GM19238 (cell line): ENCODE results near the gene RDH11.

Source experiments
- DNase-seq: peaks from one replicate; pipeline ENCODE4 v3.0.0; 2011; ENCODE audit warnings: low spot score; ENCODE audit not compliant: insufficient read length

RDH11 gene

DNA sequence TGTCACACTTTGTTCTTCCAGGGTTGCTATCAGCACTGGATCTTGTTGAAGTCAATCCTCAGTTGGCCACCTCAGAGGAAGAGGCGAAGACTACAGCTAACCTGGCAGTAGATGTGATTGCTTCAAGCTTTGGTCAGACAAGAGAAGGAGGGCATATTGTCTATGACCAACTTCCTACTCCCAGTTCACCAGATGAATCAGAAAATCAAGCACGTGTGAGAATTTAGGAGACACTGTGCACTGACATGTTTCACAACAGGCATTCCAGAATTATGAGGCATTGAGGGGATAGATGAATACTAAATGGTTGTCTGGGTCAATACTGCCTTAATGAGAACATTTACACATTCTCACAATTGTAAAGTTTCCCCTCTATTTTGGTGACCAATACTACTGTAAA, 44.9 kb downstream of the RDH11 start:
- DNase-seq = no peak

DNA sequence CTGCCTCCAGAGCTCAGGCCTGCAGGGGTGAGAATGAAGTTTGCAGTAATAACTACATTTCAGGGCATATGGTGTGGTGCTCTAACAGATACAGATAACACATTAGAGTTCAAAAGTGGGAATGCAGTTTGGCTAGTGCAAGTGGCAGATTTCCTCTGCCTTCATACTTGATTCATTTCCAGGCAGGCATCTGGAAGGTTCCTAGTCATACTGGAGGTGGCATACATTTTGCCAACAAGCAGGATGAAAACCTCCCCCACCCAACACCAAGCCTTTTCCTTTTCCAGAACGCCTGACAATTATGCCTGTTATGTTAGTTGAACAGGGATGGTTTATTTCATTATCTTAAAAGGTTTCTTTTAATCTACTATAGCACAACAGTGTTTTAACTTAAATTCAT, 45.4 kb downstream of the RDH11 start:
- no peak for DNase-seq

- no peak for DNase-seq
Observed at GRCh38 chr14:67646131-67646530, 49.4 kb downstream of the RDH11 start.

DNA sequence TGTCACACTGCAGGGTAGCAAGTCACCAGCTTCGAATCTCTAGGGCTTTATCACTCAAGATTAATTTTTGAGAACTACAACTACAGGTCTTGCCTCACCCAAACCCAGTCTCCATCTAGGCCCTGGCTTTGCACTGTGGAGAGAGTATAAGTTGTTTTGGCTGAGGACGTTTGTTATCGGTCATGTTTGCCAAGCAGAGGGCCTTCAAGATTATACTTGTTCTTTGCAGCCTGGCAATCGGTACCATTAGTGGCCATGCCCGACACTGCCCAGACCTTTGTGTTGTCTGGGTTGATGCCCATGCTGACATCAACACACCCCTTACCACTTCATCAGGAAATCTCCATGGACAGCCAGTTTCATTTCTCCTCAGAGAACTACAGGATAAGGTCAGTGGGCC, 50.1 kb downstream of the RDH11 start:
- no peak for DNase-seq

DNA sequence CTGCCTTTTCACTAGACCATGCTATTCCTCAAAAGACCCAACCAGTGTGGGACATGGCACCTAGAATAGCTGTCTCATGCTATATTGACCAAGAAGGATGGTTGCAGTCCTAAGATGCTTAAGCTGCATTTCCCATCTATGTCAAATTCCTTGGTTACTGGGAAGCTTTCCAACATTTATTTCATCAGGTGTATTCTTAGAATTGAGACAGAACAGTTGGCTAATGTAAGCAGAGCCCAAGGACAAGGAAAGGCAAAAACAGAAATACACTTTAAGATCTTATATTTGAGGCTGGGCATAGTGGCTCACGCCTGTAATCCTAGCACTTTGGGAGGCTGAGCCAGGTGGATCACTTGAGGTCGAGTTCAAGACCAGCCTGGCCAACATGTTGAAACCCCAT, 51.1 kb downstream of the RDH11 start:
- DNase-seq = no peak

DNA sequence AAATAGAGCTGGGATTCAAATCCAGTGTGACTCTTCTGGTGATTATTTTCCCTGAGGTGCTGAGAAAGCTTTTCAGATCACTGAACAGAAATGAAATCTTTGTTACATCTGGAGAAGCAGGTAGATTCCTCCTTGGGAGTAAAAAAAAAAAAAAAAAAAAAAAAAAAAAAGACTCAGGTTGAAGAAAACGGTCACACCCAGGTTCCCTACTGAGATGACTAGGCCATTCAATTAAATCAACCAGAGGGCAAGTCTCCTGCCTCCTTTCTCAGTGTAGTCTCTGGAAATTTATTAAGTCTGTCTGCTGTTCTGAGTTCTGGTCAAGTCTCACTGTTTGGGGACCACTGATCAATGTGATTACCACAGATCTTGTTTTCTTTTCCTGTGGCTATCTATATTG, 51.9 kb downstream of the RDH11 start:
- DNase-seq = no peak

DNA sequence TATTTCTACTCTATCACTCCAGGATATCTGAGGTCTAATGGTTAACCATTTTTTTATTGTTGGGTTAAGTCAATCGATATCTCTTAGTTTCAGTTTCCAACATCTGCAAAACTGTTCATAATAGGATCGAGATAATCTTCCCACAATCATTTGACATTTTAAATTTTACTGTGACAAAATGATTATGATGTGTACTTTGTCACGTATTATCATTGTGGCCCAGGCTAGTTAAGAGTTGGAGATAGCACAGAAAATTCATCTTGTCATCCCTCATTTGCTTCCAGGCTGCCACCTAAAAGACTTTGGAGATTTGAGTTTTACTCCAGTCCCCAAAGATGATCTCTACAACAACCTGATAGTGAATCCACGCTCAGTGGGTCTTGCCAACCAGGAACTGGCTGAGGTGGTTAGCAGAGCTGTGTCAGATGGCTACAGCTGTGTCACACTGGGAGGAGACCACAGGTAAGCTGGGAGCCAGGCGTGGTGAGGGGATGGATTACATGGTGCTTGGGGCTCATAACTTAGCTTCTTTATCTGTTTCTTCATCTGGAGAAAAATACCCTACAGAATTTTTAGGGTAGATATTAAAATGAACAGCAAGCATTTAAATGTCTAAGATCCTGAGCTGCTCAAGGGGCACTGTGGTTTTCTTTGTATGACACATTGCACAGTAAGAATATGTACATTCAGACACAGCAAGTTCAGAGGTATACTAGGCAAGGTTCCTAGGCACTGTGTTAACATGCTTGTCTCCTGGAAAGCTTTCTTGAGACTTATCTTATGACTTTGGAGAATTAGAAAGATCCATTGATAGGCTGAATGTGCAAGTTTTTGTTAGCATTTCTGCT, 53.4 kb downstream of the RDH11 start:
- no peak for DNase-seq

- DNase-seq = no peak
Observed at GRCh38 chr14:67641480-67641879, 54.1 kb downstream of the RDH11 start.

- DNase-seq = no peak
Observed at GRCh38 chr14:67638642-67639041, 56.9 kb downstream of the RDH11 start.

- DNase-seq = no peak
Observed at GRCh38 chr14:67636361-67636919, 59.1 kb downstream of the RDH11 start.

DNA sequence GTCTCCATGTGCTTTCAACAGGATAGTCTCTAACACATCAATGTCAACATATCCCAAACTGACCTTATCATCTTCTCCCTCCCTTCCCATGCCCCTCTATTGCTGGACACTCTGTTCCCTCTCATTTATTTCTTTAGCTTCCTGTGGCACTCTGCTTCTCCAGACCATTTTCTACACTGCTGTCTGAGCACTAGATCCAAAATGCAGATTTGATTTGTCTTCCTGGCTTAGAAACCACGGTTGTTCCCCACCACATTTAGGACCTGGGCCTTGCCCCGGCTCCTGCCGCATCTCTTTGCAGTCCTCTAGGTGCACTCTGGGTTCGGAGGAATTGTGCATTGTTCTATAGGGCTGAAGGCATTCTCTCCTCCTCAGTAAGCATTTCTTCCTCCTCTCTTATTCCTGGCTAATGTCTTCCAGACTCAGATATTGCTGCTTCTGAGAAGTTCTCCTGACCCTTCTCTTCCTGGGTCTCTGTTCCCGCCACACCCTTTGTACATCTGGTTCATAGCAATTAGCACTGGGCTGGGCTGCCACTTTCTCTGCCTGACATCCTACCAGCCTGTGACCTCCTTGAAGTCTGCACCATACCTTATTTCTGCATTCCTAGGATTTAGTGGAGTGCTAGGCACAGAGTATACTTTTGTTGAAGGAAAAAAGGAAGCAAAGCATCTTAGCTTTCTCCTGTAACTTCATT, 62.0 kb downstream of the RDH11 start:
- no peak for DNase-seq

DNA sequence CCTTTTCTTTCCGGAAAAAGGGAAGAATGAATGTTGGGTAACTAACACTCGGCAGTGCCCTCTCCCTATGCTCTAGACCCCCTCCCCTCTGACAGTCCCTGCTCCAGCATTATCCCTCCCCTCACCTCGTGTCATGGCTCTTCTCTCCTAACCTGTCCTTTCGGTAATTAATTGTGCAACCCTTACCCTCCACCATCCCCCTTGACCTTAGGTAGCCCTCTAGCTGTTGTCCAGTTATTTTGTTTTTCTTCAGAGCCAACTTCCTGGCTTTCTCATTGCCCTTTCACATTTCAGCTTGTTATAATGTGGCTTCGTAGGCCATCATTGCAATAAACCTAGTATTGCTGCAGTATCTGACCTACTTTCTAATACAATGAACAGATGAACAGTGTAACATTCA, 64.6 kb downstream of the RDH11 start:
- DNase-seq = no peak

DNA sequence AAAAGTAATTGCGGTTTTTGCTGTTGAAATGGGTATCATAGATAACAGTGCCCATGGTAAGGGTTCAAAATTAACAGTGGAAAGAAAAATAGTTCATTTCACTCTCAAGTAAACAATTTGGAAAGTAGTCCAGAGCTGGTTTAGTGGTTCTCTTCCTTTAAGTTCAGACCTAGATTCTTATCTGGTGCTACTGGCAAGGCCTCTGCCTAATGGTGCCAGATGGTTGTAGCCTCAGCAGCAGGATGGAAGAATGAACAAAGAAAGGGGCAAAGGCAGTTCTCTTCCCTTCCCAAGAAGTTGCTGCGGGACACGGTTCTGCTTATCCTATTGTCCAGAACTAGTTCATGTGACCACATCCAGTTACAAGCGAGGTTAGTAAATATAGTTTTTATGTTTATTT, 65.4 kb downstream of the RDH11 start:
- DNase-seq = no peak

DNA sequence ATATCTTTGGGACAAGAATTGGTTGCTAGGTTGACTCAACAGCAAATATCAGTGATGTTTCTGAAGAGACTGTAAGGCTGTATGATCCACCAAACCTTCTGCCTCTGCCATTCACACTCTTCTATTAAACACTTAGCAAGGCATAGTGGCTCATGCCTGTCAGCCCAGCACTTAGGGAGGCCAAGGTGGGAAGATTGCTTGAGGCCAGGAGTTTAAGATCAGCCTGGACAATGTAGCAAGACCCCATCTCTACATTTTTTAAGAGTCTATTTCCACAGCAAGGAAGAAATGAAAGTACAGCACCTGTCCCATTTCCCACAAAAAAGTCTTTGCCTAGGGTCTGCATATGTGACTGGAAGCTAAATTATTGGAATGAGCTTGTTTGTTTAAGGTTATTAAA, 68.0 kb downstream of the RDH11 start:
- no peak for DNase-seq
